PC-9 (cell line): ENCODE data around the gene CD37. TPM values are rescaled to one million over a fixed set of nuclear protein-coding genes. Genes with fewer than 3 reads are reported as not detected.
"Not testable (repeated sequence)": the region's sequence is repeated elsewhere in the genome, so short reads cannot be mapped to it uniquely, and the experiment has no call there.

Source experiments
- BruUV-seq: library from RNA; stranded (reverse); fragments of 400-500 nt; replicated peaks from 2 replicates; lab custom pipeline; 2021; lab: Mats Ljungman, UMichigan
- CTCF ChIA-PET: fragments of 300-600 bp; sonication (Branson Sonifier 250); formaldehyde crosslinking; loops from one replicate; lab custom pipeline; 2022; ENCODE audit warnings: antibody characterized with exemption; lab: Charles Lee
- POLR2A ChIA-PET: fragments of 300-600 bp; sonication (Branson Sonifier 250); formaldehyde crosslinking; loops from one replicate; lab custom pipeline; 2022; ENCODE audit warnings: antibody characterized with exemption; ENCODE audit not compliant: unreplicated experiment; lab: Charles Lee
- DNase-seq, 2 experiments: peaks; one replicate each; pipeline versions ENCODE4 v3.0.0 to v3.0.0-alpha.2; 2015 to 2022; ENCODE audit warnings: mixed read lengths in 1 of 2
- H2AFZ ChIP-seq: fragments of 200-600 bp; sonication (generic); 2 replicates; pipeline ENCODE4 v1.8.1; 2017; ENCODE audit warnings: antibody characterized with exemption
- H3F3A ChIP-seq: fragments of 200-600 bp; sonication (generic); 2 replicates; pipeline ENCODE4 v1.8.1; 2017; ENCODE audit warnings: antibody characterized with exemption, mild to moderate bottlenecking, low read depth; ENCODE audit not compliant: insufficient read depth
- H3K27ac ChIP-seq: fragments of 200-600 bp; sonication (generic); 2 replicates; pipeline ENCODE4 v1.6.1; 2016; ENCODE audit warnings: mixed run types
- H3K27me3 ChIP-seq: fragments of 200-600 bp; sonication (generic); 2 replicates; pipeline ENCODE4 v1.6.1; 2016; ENCODE audit warnings: low read depth, mixed run types; ENCODE audit not compliant: insufficient read depth
- H3K36me3 ChIP-seq: fragments of 200-600 bp; sonication (generic); 2 replicates; pipeline ENCODE4 v1.6.1; 2016; ENCODE audit warnings: low read depth, mixed run types
- H3K4me1 ChIP-seq: fragments of 200-600 bp; sonication (generic); replicated peaks from 2 replicates; pipeline ENCODE4 v1.6.1; 2016; ENCODE audit warnings: mixed run types; ENCODE audit not compliant: insufficient read depth
- H3K4me2 ChIP-seq: fragments of 200-600 bp; sonication (generic); 2 replicates; pipeline ENCODE4 v1.6.1; 2017; ENCODE audit warnings: mixed run types
- H3K4me3 ChIP-seq: fragments of 200-600 bp; sonication (generic); 2 replicates; pipeline ENCODE4 v1.6.1; 2016; ENCODE audit warnings: mixed run types
- H3K79me2 ChIP-seq: fragments of 200-600 bp; sonication (generic); 2 replicates; pipeline ENCODE4 v1.6.1; 2017; ENCODE audit warnings: low read depth, mixed run types
- H3K9me2 ChIP-seq: fragments of 200-600 bp; sonication (generic); 2 replicates; pipeline ENCODE4 v1.8.1; 2017; ENCODE audit warnings: mild to moderate bottlenecking; ENCODE audit not compliant: insufficient read depth
- H3K9me3 ChIP-seq: fragments of 200-600 bp; sonication (generic); 2 replicates; pipeline ENCODE4 v1.8.1; 2016; ENCODE audit warnings: low read depth; ENCODE audit not compliant: insufficient read depth
- H4K20me1 ChIP-seq: fragments of 200-600 bp; sonication (generic); 2 replicates; pipeline ENCODE4 v1.8.1; 2017; ENCODE audit not compliant: insufficient read depth
- CTCF ChIP-seq: fragments of 200-600 bp; sonication (generic); conservative IDR thresholded peaks from 2 replicates; pipeline ENCODE4 v1.6.1; 2017; ENCODE audit warnings: mixed run types, antibody characterized with exemption, mild to moderate bottlenecking, moderate library complexity
- EZH2 ChIP-seq: fragments of 200-600 bp; sonication (generic); IDR thresholded peaks from 2 replicates; pipeline ENCODE4 v1.8.0; 2017; ENCODE audit warnings: antibody characterized with exemption, low read depth
- intact Hi-C: fragments of 100-400 bp; cut with micrococcal nuclease; formaldehyde crosslinking; loops from one replicate; pipeline ENCODE4 v1.10.0; 2022; ENCODE audit not compliant: unreplicated experiment
- total RNA-seq: library from RNA; stranded (reverse); gene quantifications from 2 replicates; pipeline ENCODE4 v1.2.3, GENCODE V29; 2021

CD37 gene
- total RNA-seq, 1 experiment from 2014 or later: not detected

GRCh38 chr19:49326165-49326704, 9.0 kb upstream of the CD37 start:
- H3F3A ChIP-seq: no peaks in the 10 kb centered on the region
- ChIA-PET POLR2A (interaction anchor here (0.7 kb wide), 1 partner anchor 727 kb away, joined by 5 read pairs; no protein-coding TSS in a partner anchor), CTCF (interaction anchor here (0.7 kb wide), 2 partner anchors 57 to 810 kb away, joined by 3 to 4 read pairs; no protein-coding TSS in a partner anchor)
- no peak overlapping the region for H2AFZ ChIP-seq
- TF ChIP-seq EZH2 (no peak), CTCF (no peak)
- H3K36me3 ChIP-seq: no peaks in the 10 kb centered on the region
- no peak overlapping the region for H3K27ac ChIP-seq
- H4K20me1 ChIP-seq: 0 out of 2 replicates have a peak, but pooled peaks cover 2% of the 10 kb centered on the region
- BruUV-seq: no TSS peak
- intact Hi-C loops: no loop called here
- H3K9me3 ChIP-seq: no peaks in the 10 kb centered on the region; the same call in 1 of the 2 replicates
- no peak overlapping the region for H3K4me3 ChIP-seq
- no peaks in the 10 kb centered on the region for H3K79me2 ChIP-seq
- no peaks in the 10 kb centered on the region for H3K4me1 ChIP-seq
- DNase-seq: no peak
- peak overlapping the region; percentile 16; the same call in 1 of the 2 replicates for H3K4me2 ChIP-seq
- H3K9me2 ChIP-seq: no peaks in the 10 kb centered on the region
- H3K27me3 ChIP-seq: peaks cover 11% of the 10 kb centered on the region; the same call in 1 of the 2 replicates

- no peak overlapping the region for H3K4me3 ChIP-seq
- no TSS peak for BruUV-seq
- H4K20me1 ChIP-seq: no peaks in the 10 kb centered on the region
- H3K4me2 ChIP-seq: no peak overlapping the region
- H3K27ac ChIP-seq: no peak overlapping the region
- no peak overlapping the region for H2AFZ ChIP-seq
- intact Hi-C loops: no loop called here
- no peaks in the 10 kb centered on the region for H3K9me3 ChIP-seq
- no peaks in the 10 kb centered on the region for H3F3A ChIP-seq
- H3K4me1 ChIP-seq: no peaks in the 10 kb centered on the region
- ChIA-PET POLR2A (interaction anchor here (0.6 kb wide), 3 partner anchors 16 to 913 kb away, joined by 3 to 4 read pairs (median 4); no protein-coding TSS in a partner anchor), CTCF (interaction anchor here (0.6 to 1.0 kb wide), 4 partner anchors 11 to 179 kb away, joined by 3 to 6 read pairs (median 4); partner anchors contain the start of gene PIH1D1)
- H3K9me2 ChIP-seq: no peaks in the 10 kb centered on the region
- no peak for DNase-seq
- TF ChIP-seq CTCF: peak; percentile 88
- no peak for TF ChIP-seq EZH2
- no peaks in the 10 kb centered on the region for H3K79me2 ChIP-seq
- H3K27me3 ChIP-seq: peaks cover 11% of the 10 kb centered on the region; the same call in 1 of the 2 replicates
- H3K36me3 ChIP-seq: no peaks in the 10 kb centered on the region
These were observed 7.2 kb upstream of the CD37 start for GRCh38 chr19:49327878-49328544.

- Histone ChIP-seq H3K9me2 (no peaks in the 10 kb centered on the region), H3K36me3 (no peaks in the 10 kb centered on the region), H3K27ac (no peak overlapping the region), H3F3A (no peaks in the 10 kb centered on the region), H3K27me3 (peaks cover 8% of the 10 kb centered on the region; the same call in 1 of the 2 replicates), H4K20me1 (no peaks in the 10 kb centered on the region), H2AFZ (no peak overlapping the region), H3K9me3 (no peaks in the 10 kb centered on the region), H3K79me2 (no peaks in the 10 kb centered on the region), H3K4me3 (no peak overlapping the region), H3K4me2 (no peak overlapping the region), H3K4me1 (no peaks in the 10 kb centered on the region)
- no peak for TF ChIP-seq EZH2
- intact Hi-C loops: no loop called here
- DNase-seq: no peak
- CTCF ChIA-PET: no interaction called here
- no TSS peak for BruUV-seq
- POLR2A ChIA-PET: interaction anchor here (0.5 kb wide), 1 partner anchor 273 kb away, joined by 3 read pairs; no protein-coding TSS in a partner anchor
These were observed 6.5 kb upstream of the CD37 start for GRCh38 chr19:49328741-49329140.

GRCh38 chr19:49331187-49331586, 4.0 kb upstream of the CD37 start:
- H3K9me2 ChIP-seq, BruUV-seq, H3K9me3 ChIP-seq, H3F3A ChIP-seq, H4K20me1 ChIP-seq, POLR2A ChIA-PET, H3K36me3 ChIP-seq, H3K27me3 ChIP-seq, H3K27ac ChIP-seq, H3K4me3 ChIP-seq, H3K4me1 ChIP-seq, intact Hi-C loops, DNase-seq, CTCF ChIA-PET, H3K79me2 ChIP-seq: not testable (repeated sequence)
- Histone ChIP-seq H3K4me2 (peak overlapping the region; percentile 41; the same call in 1 of the 2 replicates), H2AFZ (0 out of 2 replicates have a peak overlapping the region, but pooled peaks have one; percentile 5)
